ENCODE measurements around the gene FAM107A. TPM values are rescaled to one million over a fixed set of nuclear protein-coding genes. Genes with fewer than 3 reads are reported as not detected.

The FAM107A gene
- total and polyA plus RNA-seq, 2 donors, result 9.8 to 152 TPM

DNA sequence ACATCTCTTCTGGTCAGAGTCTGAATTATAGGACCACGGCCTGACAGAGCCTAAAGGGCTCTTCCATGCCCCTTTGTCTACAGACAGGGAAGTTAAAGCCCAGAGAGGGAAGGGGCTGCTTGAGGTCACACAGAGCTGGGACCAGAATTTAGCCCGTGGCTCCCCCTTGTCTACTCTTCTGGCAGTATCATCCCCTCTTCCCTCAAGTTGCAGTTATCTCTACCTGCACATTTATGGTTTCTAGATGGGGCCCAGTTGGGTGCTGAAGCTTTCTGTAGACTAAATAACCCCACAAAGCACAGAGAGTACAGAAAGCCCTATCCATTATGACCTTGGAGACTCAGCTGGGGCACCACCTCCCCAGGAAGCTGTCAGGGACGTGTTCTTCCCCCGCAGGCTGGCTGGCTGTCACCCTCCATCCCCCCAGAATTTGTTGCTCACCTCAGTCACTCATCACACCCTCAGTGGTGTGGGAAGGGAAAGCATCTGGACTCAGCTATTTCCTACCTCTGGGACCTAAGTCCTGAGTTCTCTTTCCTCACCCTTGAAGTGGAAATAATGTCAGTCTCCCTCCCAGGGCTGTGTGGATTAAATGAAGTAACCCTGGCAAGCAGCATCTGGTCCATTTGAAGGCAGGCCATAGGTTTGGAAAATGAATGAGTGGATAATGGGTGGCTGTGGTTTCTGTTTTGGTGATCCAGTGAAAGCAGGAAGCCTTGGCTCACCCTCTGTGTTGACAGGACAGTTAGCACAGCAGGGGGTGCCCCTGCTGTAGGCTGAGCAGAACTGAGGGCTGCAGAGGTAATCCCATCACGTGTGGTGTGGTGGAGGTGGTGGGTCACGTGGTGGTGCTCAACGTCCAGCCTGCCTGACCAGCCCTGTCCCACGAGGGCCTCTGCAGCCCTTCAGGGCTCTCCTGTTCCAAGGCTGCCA is 56.5 kb downstream of the FAM107A start:
- no peak for DNase-seq (ENCODE audit: extremely low spot score)
- Histone ChIP-seq H3K4me3 (ENCODE audit: low read depth, low read length) (no peak overlapping the region), H3K36me3 (ENCODE audit: insufficient read depth) (no peaks in the 10 kb centered on the region), H3K4me1 (ENCODE audit: insufficient read depth) (no peaks in the 10 kb centered on the region), H3K27ac (ENCODE audit: low read depth) (no peak overlapping the region)
- WGBS, result 56% methylated on average over 8 of the region's 8 CpGs

DNA sequence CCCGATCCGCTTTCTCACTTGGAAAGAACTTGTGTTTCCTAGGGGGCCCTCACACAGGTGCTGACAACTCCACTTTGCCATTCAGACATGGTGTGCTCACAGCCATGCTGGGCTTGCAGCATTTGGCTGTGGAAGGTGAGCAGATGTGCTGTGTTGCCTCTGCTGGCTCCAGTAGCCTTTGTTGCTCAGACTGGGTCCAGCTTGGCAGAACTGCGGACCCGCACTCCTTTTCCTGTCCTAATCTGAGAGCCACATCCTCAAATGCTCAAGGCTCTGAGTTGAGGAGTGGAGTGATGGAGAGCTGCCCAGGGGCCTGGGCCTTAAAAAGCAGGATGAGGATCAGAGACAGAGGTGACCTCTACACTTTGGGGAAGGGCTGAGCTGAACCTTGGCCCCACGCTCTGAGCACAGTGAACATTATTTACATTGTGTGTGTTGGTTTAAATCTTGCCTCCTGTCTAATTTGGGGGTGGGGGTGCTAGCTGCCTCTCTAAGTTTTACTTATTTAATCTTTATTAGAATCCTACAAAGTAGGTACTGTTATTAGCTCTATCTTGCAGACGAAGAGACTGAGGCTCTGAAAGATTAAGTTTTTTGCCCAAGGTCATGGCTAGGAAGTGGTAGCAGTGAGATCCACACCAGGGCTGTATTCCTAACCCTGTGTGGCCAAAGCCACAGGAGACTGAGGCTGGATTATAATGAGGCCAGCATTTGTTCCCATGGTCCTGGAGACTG is 57.4 kb downstream of the FAM107A start:
- no peak overlapping the region for H3K4me3 ChIP-seq (ENCODE audit: low read depth, low read length)
- no peak overlapping the region for H3K27ac ChIP-seq (ENCODE audit: low read depth)
- no peaks in the 10 kb centered on the region for H3K4me1 ChIP-seq (ENCODE audit: insufficient read depth)
- H3K36me3 ChIP-seq (ENCODE audit: insufficient read depth), result no peaks in the 10 kb centered on the region
- no peak for DNase-seq (ENCODE audit: extremely low spot score)
- 90% methylated on average over 6 of the region's 6 CpGs for WGBS

DNA sequence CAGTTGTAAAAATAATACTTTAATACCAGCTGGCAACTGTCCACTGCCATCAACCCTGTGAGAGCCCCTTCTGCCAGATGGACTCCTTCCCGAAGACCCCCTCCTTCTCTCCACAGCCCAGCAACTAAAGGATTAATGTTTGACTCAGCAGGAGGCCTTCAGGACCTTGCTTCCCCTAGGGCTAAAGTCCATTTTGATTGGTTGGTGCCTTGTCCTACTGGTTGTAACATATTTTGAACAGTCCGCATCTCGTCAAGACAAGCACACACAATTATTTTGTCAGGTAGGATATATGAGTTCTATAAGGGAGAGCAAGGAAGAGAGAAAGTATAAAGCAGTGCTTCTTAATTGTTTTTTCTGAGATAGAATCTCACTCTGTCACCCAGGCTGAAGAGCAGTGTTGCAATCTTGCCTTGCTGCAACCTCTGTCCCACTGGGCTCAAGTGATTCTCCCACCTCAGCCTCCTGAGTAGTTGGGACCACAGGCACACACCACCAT is 58.9 kb downstream of the FAM107A start:
- H3K4me1 ChIP-seq (ENCODE audit: insufficient read depth), result no peaks in the 10 kb centered on the region
- H3K27ac ChIP-seq (ENCODE audit: low read depth), result no peak overlapping the region
- no peak overlapping the region for H3K4me3 ChIP-seq (ENCODE audit: low read depth, low read length)
- DNase-seq (ENCODE audit: extremely low spot score), result no peak
- WGBS, result 33% methylated on average over 3 of the region's 3 CpGs
- H3K36me3 ChIP-seq (ENCODE audit: insufficient read depth), result no peaks in the 10 kb centered on the region

DNA sequence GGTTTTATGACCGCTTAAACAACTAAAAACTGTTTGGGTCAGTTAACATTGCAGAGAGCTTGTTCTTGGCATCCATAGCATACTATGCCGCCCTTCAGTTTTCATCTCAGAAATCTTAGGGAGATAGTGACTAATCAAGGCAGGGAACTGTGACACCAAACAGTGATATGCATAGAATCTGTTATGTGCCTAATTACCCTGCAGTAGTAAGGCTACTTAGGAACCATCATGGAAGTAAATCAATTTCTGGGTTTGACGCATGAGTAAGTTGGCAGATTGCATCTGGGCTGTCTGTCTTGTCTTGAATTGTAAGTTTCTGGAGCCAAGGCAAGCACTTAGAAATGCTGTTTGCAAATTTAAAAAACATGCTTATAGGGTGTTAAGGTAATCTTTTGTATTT is 62.8 kb downstream of the FAM107A start:
- Histone ChIP-seq H3K4me3 (ENCODE audit: low read depth, low read length) (no peak overlapping the region), H3K27ac (ENCODE audit: low read depth) (no peak overlapping the region), H3K36me3 (ENCODE audit: insufficient read depth) (no peaks in the 10 kb centered on the region), H3K4me1 (ENCODE audit: insufficient read depth) (no peaks in the 10 kb centered on the region)
- 94% methylated on average over 3 of the region's 3 CpGs for WGBS
- DNase-seq (ENCODE audit: extremely low spot score), result no peak

Other genes starting within 250 kb of the FAM107A start
- 73.9 TPM for gene PXK, start 244.5 kb downstream of the FAM107A start, total RNA-seq
- gene PXK, start 244.5 kb downstream of the FAM107A start, polyA plus RNA-seq, result 25.3 TPM
- gene PDHB, start 143.6 kb downstream of the FAM107A start, total RNA-seq, result 72.3 TPM
- gene PDHB, start 143.6 kb downstream of the FAM107A start, polyA plus RNA-seq, result 99.4 TPM
- 28.2 TPM for gene KCTD6, start 85.3 kb downstream of the FAM107A start, total RNA-seq
- 10.7 TPM for gene KCTD6, start 85.3 kb downstream of the FAM107A start, polyA plus RNA-seq
- 28.8 TPM for gene ACOX2, start 40.2 kb downstream of the FAM107A start, total RNA-seq
- 25.7 TPM for gene ACOX2, start 40.2 kb downstream of the FAM107A start, polyA plus RNA-seq
- gene FAM3D, start 89.4 kb upstream of the FAM107A start, total RNA-seq, result 6.5 TPM
- 2.1 TPM for gene FAM3D, start 89.4 kb upstream of the FAM107A start, polyA plus RNA-seq